IMR-90 (cell line): ENCODE data around the gene SLC37A3. TPM values are rescaled to one million over a fixed set of nuclear protein-coding genes. Genes with fewer than 3 reads are reported as not detected.

Experiments
- ATAC-seq: fragments of 200-7000 bp; cut with Tn5 transposase; 2 replicates; pipeline ENCODE4 v1.9.1; 2020; ENCODE audit warnings: low read depth, mild to moderate bottlenecking, moderate library complexity
- BruUV-seq: library from RNA; stranded (reverse); fragments of 400-500 nt; replicated peaks from 2 replicates; lab custom pipeline; 2021; lab: Mats Ljungman, UMichigan
- CTCF ChIA-PET: fragments of 300-600 bp; formaldehyde crosslinking; extraction: SDS; loops from one replicate; lab custom pipeline; 2021; ENCODE audit warnings: antibody characterized with exemption; lab: Yijun Ruan, JAX
- POLR2A ChIA-PET: fragments of 300-600 bp; sonication (Branson Sonifier 250); formaldehyde crosslinking; loops from one replicate; lab custom pipeline; 2022; ENCODE audit warnings: antibody characterized with exemption; ENCODE audit not compliant: unreplicated experiment; lab: Charles Lee
- DNase-seq: peaks from one replicate; pipeline ENCODE4 v3.0.0; 2013
- H2AFZ ChIP-seq: replicated peaks from 2 replicates; pipeline ENCODE3; 2013; ENCODE audit warnings: low read length, mild to moderate bottlenecking; ENCODE audit not compliant: poor library complexity
- H2AK5ac ChIP-seq: 2 replicates; pipeline ENCODE4 v1.6.1; 2013; ENCODE audit warnings: low read depth, low read length, inconsistent platforms
- H2AK9ac ChIP-seq: replicated peaks from 2 replicates; pipeline ENCODE3; 2013; ENCODE audit warnings: mild to moderate bottlenecking, low read depth, low read length, moderate library complexity; ENCODE audit not compliant: poor library complexity
- H2BK120ac ChIP-seq: 2 replicates; pipeline ENCODE4 v1.6.1; 2013; ENCODE audit warnings: low read depth, low read length, inconsistent platforms
- H2BK15ac ChIP-seq: 3 replicates; pipeline ENCODE4 v1.6.1; 2013; ENCODE audit warnings: low read depth, low read length, inconsistent platforms
- H2BK20ac ChIP-seq: 2 replicates; pipeline ENCODE4 v1.6.1; 2013; ENCODE audit warnings: low read depth, mild to moderate bottlenecking, inconsistent platforms, low read length, moderate library complexity
- H2BK5ac ChIP-seq: 2 replicates; pipeline ENCODE4 v1.6.1; 2013; ENCODE audit warnings: mild to moderate bottlenecking, low read depth, low read length, inconsistent platforms; ENCODE audit not compliant: poor library complexity, severe bottlenecking
- H3K14ac ChIP-seq: replicated peaks from 2 replicates; pipeline ENCODE4 v1.6.1; 2013; ENCODE audit warnings: low read depth, low read length, inconsistent platforms
- H3K18ac ChIP-seq: 2 replicates; pipeline ENCODE4 v1.6.1; 2013; ENCODE audit warnings: low read depth, low read length, control low read depth
- H3K23ac ChIP-seq: 2 replicates; pipeline ENCODE4 v1.6.1; 2013; ENCODE audit warnings: low read depth, low read length, inconsistent platforms
- H3K27ac ChIP-seq: 2 replicates; pipeline ENCODE4 v1.5.1; 2013; ENCODE audit warnings: mild to moderate bottlenecking, control low read depth, low read length; ENCODE audit not compliant: insufficient read depth
- H3K27me3 ChIP-seq: 2 replicates; pipeline ENCODE4 v1.6.1; 2013; ENCODE audit warnings: low read length; ENCODE audit not compliant: control insufficient read depth, insufficient read depth
- H3K36me3 ChIP-seq: 2 replicates; pipeline ENCODE4 v1.6.1; 2013; ENCODE audit warnings: low read length, mixed read lengths; ENCODE audit not compliant: control insufficient read depth, insufficient read depth
- H3K4ac ChIP-seq: 2 replicates; pipeline ENCODE4 v1.6.1; 2013; ENCODE audit warnings: low read depth, low read length, inconsistent platforms
- H3K4me1 ChIP-seq: 2 replicates; pipeline ENCODE4 v1.6.1; 2013; ENCODE audit warnings: low read length, mixed read lengths; ENCODE audit not compliant: control insufficient read depth, insufficient read depth
- H3K4me2 ChIP-seq: 2 replicates; pipeline ENCODE4 v1.6.1; 2013; ENCODE audit warnings: low read depth, mild to moderate bottlenecking, control low read depth, low read length, moderate library complexity
- H3K4me3 ChIP-seq: 2 replicates; pipeline ENCODE4 v1.5.1; 2013; ENCODE audit warnings: low read depth, mild to moderate bottlenecking, control low read depth, low read length, moderate library complexity; ENCODE audit not compliant: insufficient read depth
- H3K56ac ChIP-seq: 2 replicates; pipeline ENCODE4 v1.6.1; 2013; ENCODE audit warnings: low read length, inconsistent platforms; ENCODE audit not compliant: insufficient read depth; ENCODE audit errors: extremely low read depth
- H3K79me1 ChIP-seq, 2 experiments: 2 replicates each; pipeline ENCODE4 v1.6.1; 2013; ENCODE audit warnings: low read length in 2 of 2, inconsistent platforms in 1 of 2, low read depth in 1 of 2
- H3K9ac ChIP-seq: 2 replicates; pipeline ENCODE4 v1.6.1; 2013; ENCODE audit warnings: low read depth, low read length, control low read depth
- H3K9me1 ChIP-seq: 2 replicates; pipeline ENCODE4 v1.6.1; 2013; ENCODE audit warnings: low read length, inconsistent platforms; ENCODE audit not compliant: insufficient read depth
- H3K9me3 ChIP-seq: 2 replicates; pipeline ENCODE4 v1.6.1; 2013; ENCODE audit warnings: low read length; ENCODE audit not compliant: control insufficient read depth, insufficient read depth
- H4K20me1 ChIP-seq: 2 replicates; pipeline ENCODE4 v1.6.1; 2013; ENCODE audit warnings: low read length, inconsistent platforms; ENCODE audit not compliant: insufficient read depth
- H4K5ac ChIP-seq: 2 replicates; pipeline ENCODE4 v1.6.1; 2013; ENCODE audit warnings: mild to moderate bottlenecking, low read depth, low read length, control low read depth
- H4K8ac ChIP-seq, 2 experiments: 2 replicates each; pipeline ENCODE4 v1.6.1; 2013; ENCODE audit warnings: low read depth in 2 of 2, low read length in 2 of 2, control low read depth in 1 of 2, inconsistent platforms in 1 of 2
- H4K91ac ChIP-seq: 2 replicates; pipeline ENCODE4 v1.6.1; 2013; ENCODE audit warnings: low read depth, low read length, inconsistent platforms; ENCODE audit not compliant: insufficient read depth
- ELK1 ChIP-seq: fragments of 150-350 bp; IDR thresholded peaks from 2 replicates; pipeline ENCODE4 v1.6.1; 2016; ENCODE audit warnings: low read depth, mild to moderate bottlenecking, low read length, moderate library complexity, borderline replicate concordance
- POLR2A ChIP-seq: IDR thresholded peaks from 2 replicates; pipeline ENCODE4 v1.6.1; 2012; ENCODE audit warnings: mild to moderate bottlenecking, low read depth, low read length
- RCOR1 ChIP-seq: IDR thresholded peaks from 2 replicates; pipeline ENCODE4 v1.6.1; 2012; ENCODE audit warnings: mild to moderate bottlenecking, low read length, improper control_type of control experiment; ENCODE audit not compliant: insufficient replicate concordance
- WGBS, 2 experiments: methylation state at CpG; one replicate each; pipeline versions ENCODE4 v1.1.5 to v1.1.7; 2013; ENCODE audit warnings: missing lambda C conversion rate in 2 of 2; ENCODE audit not compliant: insufficient read length in 1 of 2; ENCODE audit errors: extremely low coverage in 2 of 2; 5-methylcytosine and 5-hydroxymethylcytosine counted together
- dilution Hi-C: fragments of 300-500 bp; cut with HindIII; formaldehyde crosslinking; loops from one replicate; pipeline ENCODE4 v1.14.3; 2018; ENCODE audit warnings: low sequenced_read_pairs; ENCODE audit not compliant: unreplicated experiment
- in situ Hi-C: fragments of 300-500 bp; cut with MboI; formaldehyde crosslinking; loops from 3 replicates; pipeline ENCODE4 v1.14.3; 2019; ENCODE audit warnings: low sequenced_read_pairs, inconsistent platforms, mixed read lengths
- intact Hi-C: fragments of 100-400 bp; cut with micrococcal nuclease; formaldehyde crosslinking; loops from 2 replicates; pipeline ENCODE4 v1.10.0; 2022
- polyA plus RNA-seq, 3 experiments: library from polyadenylated mRNA; depleted of rRNA; stranded (reverse); fragments of >200 nt; gene quantifications; 2 replicates each; pipeline ENCODE4 v1.2.3, GENCODE V29; 2012; ENCODE audit warnings: low replicate concordance in 1 of 3
- total RNA-seq: library from RNA; depleted of rRNA; stranded (reverse); fragments of >200 nt; gene quantifications from 2 replicates; pipeline ENCODE4 v1.2.3, GENCODE V29; 2012
- TF ChIP-seq, protein P1 (sequence below): conservative IDR thresholded peaks from 2 replicates; pipeline ENCODE4 v1.5.1; 2012; ENCODE audit warnings: mild to moderate bottlenecking, low read depth, low read length, improper control_type of control experiment

The SLC37A3 gene
- total and polyA plus RNA-seq, 2 of the 4 experiments (the other 2 are of a cell fraction), result 43.2 to 45.3 TPM

DNA sequence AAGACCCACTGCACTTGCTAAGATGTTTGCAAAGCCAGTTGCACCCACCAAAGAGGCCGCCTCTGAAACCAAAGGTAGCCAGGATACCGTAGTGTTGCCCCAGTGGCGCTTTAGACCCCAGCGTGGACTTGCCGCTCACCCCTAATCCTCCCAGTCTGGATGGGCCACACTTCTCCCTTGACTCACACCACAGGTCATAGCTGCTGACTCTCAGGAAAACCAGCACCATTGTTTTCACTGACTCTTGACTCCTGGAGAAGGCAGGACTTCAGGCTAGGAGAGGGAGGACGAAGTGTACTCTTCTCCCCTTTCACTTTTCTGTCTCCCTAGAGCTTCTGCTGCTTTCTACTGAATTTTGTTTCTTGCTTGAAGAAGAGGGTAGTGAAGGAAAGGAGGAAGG, 27.8 kb upstream of the SLC37A3 start:
- no peak overlapping the region for H3K56ac ChIP-seq
- CTCF ChIA-PET, result interaction anchor here (1.0 kb wide), 1 partner anchor 51 kb away, joined by 3 read pairs; no protein-coding TSS in a partner anchor
- no CpG with 5 or more reads among the region's 6 CpGs for WGBS, 2 experiments
- H3K9me3 ChIP-seq, result no peaks in the 10 kb centered on the region; the same call in 1 of the 2 replicates
- no peak overlapping the region for H3K27ac ChIP-seq
- no peaks in the 10 kb centered on the region for H3K36me3 ChIP-seq
- no peak for ATAC-seq
- H3K23ac ChIP-seq, result no peak overlapping the region
- H4K91ac ChIP-seq, result no peak overlapping the region
- TF ChIP-seq POLR2A, result no peak
- no peak for TF ChIP-seq ELK1
- TF ChIP-seq RCOR1, result no peak
- TF ChIP-seq, protein P1, sequence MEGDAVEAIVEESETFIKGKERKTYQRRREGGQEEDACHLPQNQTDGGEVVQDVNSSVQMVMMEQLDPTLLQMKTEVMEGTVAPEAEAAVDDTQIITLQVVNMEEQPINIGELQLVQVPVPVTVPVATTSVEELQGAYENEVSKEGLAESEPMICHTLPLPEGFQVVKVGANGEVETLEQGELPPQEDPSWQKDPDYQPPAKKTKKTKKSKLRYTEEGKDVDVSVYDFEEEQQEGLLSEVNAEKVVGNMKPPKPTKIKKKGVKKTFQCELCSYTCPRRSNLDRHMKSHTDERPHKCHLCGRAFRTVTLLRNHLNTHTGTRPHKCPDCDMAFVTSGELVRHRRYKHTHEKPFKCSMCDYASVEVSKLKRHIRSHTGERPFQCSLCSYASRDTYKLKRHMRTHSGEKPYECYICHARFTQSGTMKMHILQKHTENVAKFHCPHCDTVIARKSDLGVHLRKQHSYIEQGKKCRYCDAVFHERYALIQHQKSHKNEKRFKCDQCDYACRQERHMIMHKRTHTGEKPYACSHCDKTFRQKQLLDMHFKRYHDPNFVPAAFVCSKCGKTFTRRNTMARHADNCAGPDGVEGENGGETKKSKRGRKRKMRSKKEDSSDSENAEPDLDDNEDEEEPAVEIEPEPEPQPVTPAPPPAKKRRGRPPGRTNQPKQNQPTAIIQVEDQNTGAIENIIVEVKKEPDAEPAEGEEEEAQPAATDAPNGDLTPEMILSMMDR, result no peak
- no peaks in the 10 kb centered on the region for H4K20me1 ChIP-seq
- no peak overlapping the region for H3K4me2 ChIP-seq
- in situ Hi-C loops, result no loop called here
- H3K4me3 ChIP-seq, result no peak overlapping the region
- H2BK120ac ChIP-seq, result no peak overlapping the region
- H3K9me1 ChIP-seq, result no peaks in the 10 kb centered on the region
- H3K14ac ChIP-seq, result no peak overlapping the region
- H4K5ac ChIP-seq, result no peak overlapping the region
- no peak overlapping the region for H2BK5ac ChIP-seq
- H3K4ac ChIP-seq, result no peak overlapping the region
- H3K18ac ChIP-seq, result no peak overlapping the region
- H2AK9ac ChIP-seq, result no peak overlapping the region
- POLR2A ChIA-PET, result no interaction called here
- H3K9ac ChIP-seq, result no peak overlapping the region
- H2BK20ac ChIP-seq, result no peak overlapping the region
- no peak overlapping the region for H4K8ac ChIP-seq
- H2AK5ac ChIP-seq, result no peak overlapping the region
- H3K27me3 ChIP-seq, result peaks cover 26% of the 10 kb centered on the region
- BruUV-seq, result no TSS peak
- H2BK15ac ChIP-seq, result no peak overlapping the region
- no peaks in the 10 kb centered on the region for H3K79me1 ChIP-seq
- H3K4me1 ChIP-seq, result no peaks in the 10 kb centered on the region
- dilution Hi-C loops, result no loop called here
- H2AFZ ChIP-seq, result no peak overlapping the region
- intact Hi-C loops, result no loop called here
- no peak for DNase-seq
